Measurements from ENCODE around the gene BCL11B.

The BCL11B gene

DNA sequence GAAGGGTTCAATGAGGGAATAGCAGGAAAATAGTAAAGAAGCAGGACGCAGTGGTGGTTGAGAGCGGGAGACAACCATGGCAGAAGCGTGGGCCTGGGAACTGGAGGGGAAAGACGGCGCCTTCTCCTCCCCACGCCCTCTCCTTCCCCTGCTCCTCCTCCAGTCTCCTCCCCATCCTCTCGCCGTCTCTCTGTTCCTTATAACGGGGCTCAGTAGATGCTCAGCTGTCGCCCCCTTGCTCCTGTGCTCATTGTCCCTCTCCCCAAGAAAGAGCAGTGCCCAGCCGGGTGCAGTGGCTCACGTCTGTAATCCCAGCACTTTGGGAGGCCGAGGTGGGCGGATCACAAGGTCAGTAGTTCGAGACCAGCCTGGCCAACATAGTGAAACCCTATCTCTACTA lies 142.0 kb downstream of the BCL11B start:
- DNase-seq: no peak

- no peak for DNase-seq
Observed at GRCh38 chr14:99129211-99129696, 142.7 kb downstream of the BCL11B start.

- no peak for DNase-seq
Observed at GRCh38 chr14:99128185-99128584, 143.8 kb downstream of the BCL11B start.

- DNase-seq: no peak
Observed at GRCh38 chr14:99127651-99128167, 144.3 kb downstream of the BCL11B start.

GRCh38 chr14:99125616-99126431 lies 146.2 kb downstream of the BCL11B start:
- no peak for DNase-seq

GRCh38 chr14:99125113-99125512 lies 146.9 kb downstream of the BCL11B start:
- no peak for DNase-seq

DNA sequence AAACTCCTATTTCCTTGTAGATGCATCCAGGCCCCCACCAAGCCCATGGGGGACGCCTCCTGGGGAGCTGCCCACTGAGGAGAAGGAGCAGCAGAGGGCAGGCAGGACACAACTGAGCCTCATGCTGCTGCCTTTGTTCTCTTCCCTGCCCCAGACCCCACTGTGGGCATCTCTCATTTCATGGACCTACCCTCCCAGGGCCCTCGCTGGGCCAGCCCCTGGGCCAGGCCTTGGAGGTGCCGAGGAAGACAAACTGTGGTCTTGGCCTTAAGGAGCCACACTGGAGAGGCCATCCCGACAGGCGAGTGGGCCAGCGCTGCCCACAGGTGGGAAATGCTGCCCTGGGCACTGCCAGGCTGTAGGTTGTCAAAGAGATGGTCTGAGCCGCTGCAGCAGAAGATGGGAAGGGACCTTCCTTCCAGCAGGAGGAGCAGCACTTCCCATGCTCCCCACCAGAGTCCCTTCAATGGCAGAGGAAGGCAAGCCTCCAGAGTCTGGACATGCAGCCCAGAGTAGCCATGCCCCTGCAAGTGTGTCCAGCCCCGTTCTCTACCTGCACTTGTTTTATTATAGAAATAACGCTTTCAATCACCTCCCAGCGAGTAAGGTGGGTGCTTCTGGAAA lies 147.4 kb downstream of the BCL11B start:
- no peak for DNase-seq

DNA sequence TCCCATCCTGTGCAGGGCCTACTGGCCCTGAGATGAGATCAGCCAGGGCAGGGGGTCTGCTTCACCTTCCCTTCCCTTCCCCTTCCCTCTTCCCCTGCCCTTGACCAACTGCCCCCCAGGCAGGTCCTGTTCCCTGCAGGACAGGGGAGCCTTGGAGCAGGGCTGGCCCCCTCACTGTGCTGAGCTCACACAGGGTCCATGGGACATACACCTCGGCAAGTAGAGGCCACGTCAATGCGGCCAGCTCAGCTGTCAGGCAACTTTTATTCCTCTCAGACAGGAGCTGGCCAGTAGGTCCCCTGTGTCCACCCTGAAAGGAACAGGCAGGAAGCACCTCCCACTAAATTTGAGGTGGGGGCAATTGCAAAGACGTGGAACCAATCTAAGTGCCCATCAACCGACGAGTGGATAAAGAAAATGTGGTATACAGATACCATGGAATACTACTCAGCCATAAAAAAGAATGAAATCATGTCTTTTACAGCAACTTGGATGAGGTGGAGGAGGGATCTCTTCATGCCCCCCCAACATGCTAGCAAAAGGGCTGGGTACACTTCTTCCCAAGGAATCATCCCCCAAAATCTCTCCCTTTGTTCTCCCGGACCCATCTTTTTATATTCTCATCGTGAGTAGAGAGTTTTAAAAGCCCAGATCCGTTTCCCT lies 148.7 kb downstream of the BCL11B start:
- no peak for DNase-seq

DNA sequence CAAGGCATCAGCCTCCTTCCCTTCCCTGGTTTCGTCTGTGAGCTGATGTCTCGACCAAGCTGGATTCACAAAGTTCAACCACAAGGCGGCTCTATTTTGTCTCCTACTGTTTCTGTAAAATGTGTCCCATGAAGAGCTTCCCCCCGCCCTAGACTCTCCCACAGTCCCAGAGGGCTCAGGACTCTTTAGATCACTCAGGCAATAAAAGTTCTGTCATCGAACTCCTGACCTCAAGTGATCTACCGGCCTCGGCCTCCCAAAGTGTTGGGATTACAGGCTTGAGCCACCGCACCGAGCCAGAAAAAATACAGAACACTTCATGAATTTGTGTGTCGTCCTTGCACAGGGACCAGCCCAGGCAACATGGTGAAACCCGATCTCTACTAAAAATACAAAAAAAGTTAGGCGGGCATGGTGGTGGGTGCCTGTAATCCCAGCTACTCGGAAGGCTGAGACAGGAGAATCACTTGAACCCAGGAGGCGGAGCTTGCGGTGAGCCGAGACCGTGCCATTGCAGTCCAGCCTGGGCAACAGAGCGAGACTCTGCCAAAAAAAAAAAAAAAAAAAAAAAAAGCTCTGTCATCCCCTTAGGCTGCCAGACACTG lies 149.4 kb downstream of the BCL11B start:
- no peak for DNase-seq

DNA sequence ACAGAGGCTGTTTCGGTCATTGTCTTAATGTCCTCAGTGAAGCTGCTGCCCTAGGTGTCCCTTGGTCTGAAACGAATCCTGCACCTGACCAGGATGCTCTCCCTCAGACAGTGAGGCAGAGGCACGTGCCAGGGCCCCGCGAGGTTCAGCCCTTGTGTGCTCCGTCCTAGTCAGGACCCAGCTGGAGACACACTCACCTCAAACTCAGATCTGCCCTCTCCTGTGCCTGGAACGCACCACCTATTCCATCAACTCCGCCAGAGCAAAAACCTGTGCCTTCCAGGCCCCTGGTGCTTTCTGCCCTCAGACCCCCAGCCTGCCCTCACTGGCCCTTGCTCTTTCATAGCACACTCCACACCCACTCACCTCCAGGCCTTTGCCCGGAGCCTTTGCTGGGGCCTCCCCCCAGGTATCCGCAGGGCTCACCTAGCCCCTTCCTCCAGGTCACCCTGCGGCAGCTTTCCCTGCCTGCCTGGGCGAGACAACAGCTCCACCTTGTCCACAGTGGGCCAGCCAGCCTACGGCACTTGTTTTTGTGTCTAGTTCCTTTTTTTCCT lies 150.6 kb downstream of the BCL11B start:
- DNase-seq: no peak

DNA sequence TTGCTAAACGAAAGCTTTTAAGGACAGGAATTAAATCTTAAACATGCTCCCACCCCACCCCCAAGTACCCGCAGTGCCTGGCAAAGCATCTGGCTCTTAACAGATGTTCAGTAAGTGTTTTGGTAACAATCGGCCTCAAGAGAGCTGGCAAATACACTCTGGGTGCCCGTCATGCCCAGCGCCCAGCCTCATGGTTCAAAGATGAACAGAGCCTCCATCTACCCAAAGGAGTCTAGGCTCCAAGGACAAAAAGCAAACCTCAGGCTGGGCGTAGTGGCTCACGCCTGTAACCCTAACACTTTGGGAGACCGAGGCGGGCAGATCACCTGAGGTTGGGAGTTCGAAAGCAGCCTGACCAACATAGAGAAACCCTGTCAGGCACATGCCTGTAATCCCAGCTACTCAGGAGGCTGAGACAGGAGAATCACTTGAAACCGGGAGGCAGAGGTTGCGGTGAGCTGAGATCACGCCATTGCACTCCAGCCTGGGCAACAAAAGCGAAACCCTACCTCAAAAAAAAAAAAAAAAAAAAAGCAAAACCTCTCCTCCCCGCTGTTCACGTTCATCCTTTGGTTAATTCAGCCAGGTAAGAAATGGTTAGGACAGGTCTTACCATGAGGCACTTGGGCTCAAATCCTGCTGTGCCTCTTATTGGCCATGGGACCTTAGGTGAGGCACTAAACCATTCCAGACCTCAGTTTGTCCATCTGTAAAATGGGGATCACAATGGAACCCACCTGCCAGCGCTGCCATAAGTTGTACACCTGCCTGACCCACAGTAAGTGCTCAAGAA lies 151.3 kb downstream of the BCL11B start:
- DNase-seq: no peak

- no peak for DNase-seq
Observed at GRCh38 chr14:99119554-99120525, 152.2 kb downstream of the BCL11B start.

Measured in NCI-H774 (cell line).